ENCODE results near the gene IFITM2.

The IFITM2 gene

GRCh38 chr11:315516-315994 is 7.9 kb downstream of the IFITM2 start:
- TF ChIP-seq RAD21 (IDR thresholded peaks at IDR 0.05; ENCODE audit: low read depth) (no peak), NFIC (IDR thresholded peaks at IDR 0.05) (no peak), TAF1 (IDR thresholded peaks at IDR 0.05; ENCODE audit: low read depth) (no peak), CEBPB (IDR thresholded peaks at IDR 0.05) (no peak), YY1 (IDR thresholded peaks at IDR 0.05; ENCODE audit: low read depth) (no peak), ZBTB7A (IDR thresholded peaks at IDR 0.05; ENCODE audit: low read depth) (no peak), FOXM1 (IDR thresholded peaks at IDR 0.05; ENCODE audit: borderline replicate concordance, low read depth) (no peak), CREB1 (IDR thresholded peaks at IDR 0.05; ENCODE audit: low read depth) (no peak), EP300 (IDR thresholded peaks at IDR 0.05; ENCODE audit: borderline replicate concordance) (no peak), TCF12 (IDR thresholded peaks at IDR 0.05; ENCODE audit: low read depth) (no peak), EGR1 (IDR thresholded peaks at IDR 0.05) (no peak), TEAD4 (IDR thresholded peaks at IDR 0.05) (no peak), REST (IDR thresholded peaks at IDR 0.05; ENCODE audit: low read depth) (no peak)
- TF ChIP-seq, protein P1, sequence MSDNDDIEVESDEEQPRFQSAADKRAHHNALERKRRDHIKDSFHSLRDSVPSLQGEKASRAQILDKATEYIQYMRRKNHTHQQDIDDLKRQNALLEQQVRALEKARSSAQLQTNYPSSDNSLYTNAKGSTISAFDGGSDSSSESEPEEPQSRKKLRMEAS (IDR thresholded peaks at IDR 0.05) = no peak
- TF ChIP-seq, protein P2, sequence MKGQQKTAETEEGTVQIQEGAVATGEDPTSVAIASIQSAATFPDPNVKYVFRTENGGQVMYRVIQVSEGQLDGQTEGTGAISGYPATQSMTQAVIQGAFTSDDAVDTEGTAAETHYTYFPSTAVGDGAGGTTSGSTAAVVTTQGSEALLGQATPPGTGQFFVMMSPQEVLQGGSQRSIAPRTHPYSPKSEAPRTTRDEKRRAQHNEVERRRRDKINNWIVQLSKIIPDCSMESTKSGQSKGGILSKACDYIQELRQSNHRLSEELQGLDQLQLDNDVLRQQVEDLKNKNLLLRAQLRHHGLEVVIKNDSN (IDR thresholded peaks at IDR 0.05) = no peak

DNA sequence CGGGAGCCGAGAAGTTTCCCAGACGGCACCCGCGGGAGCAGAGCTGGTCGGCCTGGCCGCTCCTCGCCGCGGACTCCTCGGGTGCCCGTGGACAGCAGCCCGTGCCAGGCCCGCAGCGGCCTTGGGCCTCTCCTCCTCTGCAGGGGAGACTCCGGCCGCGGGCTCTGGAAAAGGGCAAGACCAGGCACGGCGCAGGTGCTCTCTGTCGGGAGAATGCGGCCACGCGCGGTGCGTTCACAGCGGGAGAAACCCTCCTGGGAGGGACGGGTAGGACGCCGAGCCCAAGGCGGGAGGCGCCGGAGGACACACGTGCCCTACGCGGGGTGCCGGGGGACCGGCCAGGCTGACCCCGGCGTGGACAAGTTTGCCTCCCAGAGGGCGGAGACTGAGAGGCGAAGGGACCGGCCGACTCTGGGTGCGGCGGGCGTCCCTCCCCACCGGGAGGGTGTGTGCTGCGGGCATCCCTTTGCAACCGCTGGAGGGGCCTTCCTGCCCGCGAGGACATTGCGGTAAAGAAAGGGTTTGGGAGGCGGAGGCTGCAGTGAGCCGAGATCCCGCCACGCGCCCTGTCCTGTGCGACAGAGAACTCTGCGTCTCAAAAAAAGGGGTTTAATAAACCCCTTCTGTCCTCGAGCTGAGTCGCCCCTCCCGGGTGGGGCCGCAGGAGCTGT is 8.6 kb downstream of the IFITM2 start:
- TF ChIP-seq YY1 (IDR thresholded peaks at IDR 0.05; ENCODE audit: low read depth) = no peak

DNA sequence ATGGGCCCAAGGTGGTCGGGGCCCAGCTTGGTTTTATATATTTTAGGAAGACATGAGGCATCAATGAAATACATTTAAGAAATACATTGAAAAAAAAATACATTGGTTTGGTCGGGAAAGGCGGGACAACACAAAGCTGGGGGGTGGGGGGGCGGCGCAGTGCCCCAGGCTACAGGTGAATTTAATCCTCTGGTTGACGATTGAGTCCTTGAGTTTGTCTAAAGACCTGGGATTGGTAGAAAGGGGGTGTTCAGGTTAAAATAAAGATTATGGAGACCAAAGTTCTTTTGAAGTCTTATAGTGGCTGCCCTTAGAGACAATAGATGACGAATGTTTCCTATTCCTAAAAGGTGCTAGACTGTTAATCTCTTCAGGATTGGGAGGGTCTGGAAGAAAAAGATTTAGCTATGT is 9.3 kb downstream of the IFITM2 start:
- TF ChIP-seq CREB1 (IDR thresholded peaks at IDR 0.05; ENCODE audit: low read depth) (no peak), REST (IDR thresholded peaks at IDR 0.05; ENCODE audit: low read depth) (no peak), CEBPB (IDR thresholded peaks at IDR 0.05) (no peak), EP300 (IDR thresholded peaks at IDR 0.05; ENCODE audit: borderline replicate concordance) (no peak), TAF1 (IDR thresholded peaks at IDR 0.05; ENCODE audit: low read depth) (no peak), EGR1 (IDR thresholded peaks at IDR 0.05) (no peak), TCF12 (IDR thresholded peaks at IDR 0.05; ENCODE audit: low read depth) (no peak), FOXM1 (IDR thresholded peaks at IDR 0.05; ENCODE audit: borderline replicate concordance, low read depth) (no peak), YY1 (IDR thresholded peaks at IDR 0.05; ENCODE audit: low read depth) (no peak), ZBTB7A (IDR thresholded peaks at IDR 0.05; ENCODE audit: low read depth) (no peak), NFIC (IDR thresholded peaks at IDR 0.05) (no peak)
- TF ChIP-seq, protein P2 (IDR thresholded peaks at IDR 0.05) = no peak
- TF ChIP-seq, protein P1 (IDR thresholded peaks at IDR 0.05) = no peak

GRCh38 chr11:318405-319120 is 10.9 kb downstream of the IFITM2 start:
- 0 out of 2 replicates have a peak, but pooled peaks have one; percentile 35 for TF ChIP-seq ZBTB7A (IDR thresholded peaks at IDR 0.05; ENCODE audit: low read depth)

GRCh38 chr11:324156-324555 is 16.5 kb downstream of the IFITM2 start:
- TF ChIP-seq, protein P1 (IDR thresholded peaks at IDR 0.05) = no peak
- TF ChIP-seq CREB1 (IDR thresholded peaks at IDR 0.05; ENCODE audit: low read depth) = no peak
- no peak for TF ChIP-seq FOXM1 (IDR thresholded peaks at IDR 0.05; ENCODE audit: borderline replicate concordance, low read depth)
- TF ChIP-seq, protein P2 (IDR thresholded peaks at IDR 0.05) = no peak
- no peak for TF ChIP-seq TAF1 (IDR thresholded peaks at IDR 0.05; ENCODE audit: low read depth)
- no peak for TF ChIP-seq TCF12 (IDR thresholded peaks at IDR 0.05; ENCODE audit: low read depth)
- no peak for TF ChIP-seq YY1 (IDR thresholded peaks at IDR 0.05; ENCODE audit: low read depth)
- TF ChIP-seq EGR1 (IDR thresholded peaks at IDR 0.05) = no peak
- TF ChIP-seq TEAD4 (IDR thresholded peaks at IDR 0.05) = no peak
